ENCODE data around the gene ACSM2B.
"Not testable (repeated sequence)": the region's sequence is repeated elsewhere in the genome, so short reads cannot be mapped to it uniquely, and the experiment has no call there.

The ACSM2B gene

GRCh38 chr16:20568404-20568803 is 7.8 kb downstream of the ACSM2B start:
- Histone ChIP-seq H3K27ac (no peak overlapping the region), H3K4me3 (ENCODE audit: low read depth, low read length) (no peak overlapping the region), H3K9me3 (ENCODE audit: severe bottlenecking) (no peaks in the 10 kb centered on the region), H3K36me3 (no peaks in the 10 kb centered on the region), H3K27me3 (ENCODE audit: insufficient read depth, low read depth, severe bottlenecking) (no peaks in the 10 kb centered on the region)
- no peak for TF ChIP-seq CTCF (IDR thresholded peaks at IDR 0.05; ENCODE audit: low read depth, low read length)
- no peak for DNase-seq

GRCh38 chr16:20566864-20567263 is 9.3 kb downstream of the ACSM2B start:
- Histone ChIP-seq H3K4me3 (ENCODE audit: low read depth, low read length) (no peak overlapping the region), H3K36me3 (no peaks in the 10 kb centered on the region), H3K9me3 (ENCODE audit: severe bottlenecking) (no peaks in the 10 kb centered on the region), H3K27me3 (ENCODE audit: insufficient read depth, low read depth, severe bottlenecking) (no peaks in the 10 kb centered on the region), H3K27ac (no peak overlapping the region)
- TF ChIP-seq CTCF (IDR thresholded peaks at IDR 0.05; ENCODE audit: low read depth, low read length): no peak
- DNase-seq: no peak

DNA sequence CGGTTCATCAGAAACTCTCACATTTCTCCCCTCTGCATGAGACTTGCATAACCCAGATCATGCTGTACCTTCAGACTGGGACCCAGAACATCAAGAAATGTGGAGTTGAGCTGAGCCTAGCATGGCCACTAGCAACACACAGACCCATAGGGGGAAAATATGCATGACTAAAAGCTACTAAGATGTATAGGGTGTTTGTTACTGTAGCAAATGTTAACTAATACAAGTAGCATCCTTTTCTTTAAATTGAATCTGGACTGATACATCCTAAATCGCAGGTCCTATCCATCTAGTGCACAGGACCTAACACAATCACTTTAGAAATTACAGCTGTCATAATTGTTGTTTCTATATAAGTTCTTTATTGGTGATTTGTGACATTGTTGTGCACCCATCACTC is 10.8 kb downstream of the ACSM2B start:
- not testable (repeated sequence) for H3K27me3 ChIP-seq (ENCODE audit: insufficient read depth, low read depth, severe bottlenecking); H3K27ac ChIP-seq; H3K9me3 ChIP-seq (ENCODE audit: severe bottlenecking); H3K36me3 ChIP-seq; H3K4me3 ChIP-seq (ENCODE audit: low read depth, low read length); DNase-seq

GRCh38 chr16:20564218-20564617 is 11.9 kb downstream of the ACSM2B start:
- H3K36me3 ChIP-seq; H3K4me3 ChIP-seq (ENCODE audit: low read depth, low read length); H3K27me3 ChIP-seq (ENCODE audit: insufficient read depth, low read depth, severe bottlenecking); DNase-seq; H3K27ac ChIP-seq; H3K9me3 ChIP-seq (ENCODE audit: severe bottlenecking): not testable (repeated sequence)

DNA sequence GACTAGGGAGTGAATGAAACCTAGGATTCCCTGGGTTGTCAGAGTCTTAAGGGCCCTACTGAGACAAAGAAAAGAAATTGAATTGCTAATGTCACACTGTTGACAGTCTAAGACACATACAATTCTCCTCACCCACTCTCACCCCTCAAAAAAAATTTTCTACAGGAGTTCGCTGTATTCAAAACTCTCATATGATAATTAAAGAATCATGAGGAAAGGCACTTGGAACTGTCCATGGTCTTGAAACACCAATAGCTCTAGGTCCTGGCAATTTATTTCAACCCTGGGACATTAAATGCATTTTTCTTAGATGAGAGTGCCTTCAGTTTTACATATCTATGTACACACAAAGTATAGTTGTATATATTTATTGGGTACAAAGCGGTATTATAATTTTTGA is 20.5 kb downstream of the ACSM2B start:
- DNase-seq: not testable (repeated sequence)

GRCh38 chr16:20554689-20555088 is 21.5 kb downstream of the ACSM2B start:
- H3K4me3 ChIP-seq (ENCODE audit: low read depth, low read length): not testable (repeated sequence)

More for the DNA sequence above, 20.5 kb downstream of the ACSM2B start:
- not testable (repeated sequence) for H3K9me3 ChIP-seq (ENCODE audit: severe bottlenecking); H3K4me3 ChIP-seq (ENCODE audit: low read depth, low read length); H3K36me3 ChIP-seq; H3K27ac ChIP-seq
- H3K27me3 ChIP-seq (ENCODE audit: insufficient read depth, low read depth, severe bottlenecking): peaks cover 19% of the 10 kb centered on the region

GRCh38 chr16:20553493-20553892 is 22.7 kb downstream of the ACSM2B start:
- not testable (repeated sequence) for H3K27ac ChIP-seq; H3K9me3 ChIP-seq (ENCODE audit: severe bottlenecking); DNase-seq; H3K36me3 ChIP-seq; H3K4me3 ChIP-seq (ENCODE audit: low read depth, low read length)
- peaks cover 14% of the 10 kb centered on the region for H3K27me3 ChIP-seq (ENCODE audit: insufficient read depth, low read depth, severe bottlenecking)

More at GRCh38 chr16:20554689-20555088, 21.5 kb downstream of the ACSM2B start:
- peaks cover 14% of the 10 kb centered on the region for H3K27me3 ChIP-seq (ENCODE audit: insufficient read depth, low read depth, severe bottlenecking)
- not testable (repeated sequence) for H3K9me3 ChIP-seq (ENCODE audit: severe bottlenecking); H3K27ac ChIP-seq; DNase-seq; H3K36me3 ChIP-seq

DNA sequence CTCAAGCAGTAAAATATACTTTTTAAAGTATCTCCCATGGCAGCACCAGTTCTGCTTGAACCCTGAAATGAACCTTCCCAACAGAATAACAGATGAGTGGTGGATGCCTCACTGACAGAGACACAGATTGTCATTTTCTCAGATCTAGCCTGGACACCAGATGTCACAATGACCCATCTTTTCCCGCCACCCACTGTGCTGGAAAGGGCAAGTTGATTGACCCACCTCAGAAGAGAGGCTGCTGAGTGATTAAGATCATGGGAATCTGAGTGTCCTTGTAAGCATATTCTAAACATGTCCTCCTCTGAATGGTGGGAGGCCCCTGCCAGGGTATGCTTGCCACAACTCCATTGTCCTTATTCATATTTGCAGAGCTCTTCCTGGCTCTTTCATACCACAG is 29.2 kb downstream of the ACSM2B start:
- H3K36me3 ChIP-seq; H3K4me3 ChIP-seq (ENCODE audit: low read depth, low read length); H3K27ac ChIP-seq; H3K9me3 ChIP-seq (ENCODE audit: severe bottlenecking); H3K27me3 ChIP-seq (ENCODE audit: insufficient read depth, low read depth, severe bottlenecking); DNase-seq: not testable (repeated sequence)

GRCh38 chr16:20546278-20546853 is 29.8 kb downstream of the ACSM2B start:
- H3K9me3 ChIP-seq (ENCODE audit: severe bottlenecking); DNase-seq; H3K4me3 ChIP-seq (ENCODE audit: low read depth, low read length); H3K36me3 ChIP-seq; H3K27me3 ChIP-seq (ENCODE audit: insufficient read depth, low read depth, severe bottlenecking); H3K27ac ChIP-seq: not testable (repeated sequence)

DNA sequence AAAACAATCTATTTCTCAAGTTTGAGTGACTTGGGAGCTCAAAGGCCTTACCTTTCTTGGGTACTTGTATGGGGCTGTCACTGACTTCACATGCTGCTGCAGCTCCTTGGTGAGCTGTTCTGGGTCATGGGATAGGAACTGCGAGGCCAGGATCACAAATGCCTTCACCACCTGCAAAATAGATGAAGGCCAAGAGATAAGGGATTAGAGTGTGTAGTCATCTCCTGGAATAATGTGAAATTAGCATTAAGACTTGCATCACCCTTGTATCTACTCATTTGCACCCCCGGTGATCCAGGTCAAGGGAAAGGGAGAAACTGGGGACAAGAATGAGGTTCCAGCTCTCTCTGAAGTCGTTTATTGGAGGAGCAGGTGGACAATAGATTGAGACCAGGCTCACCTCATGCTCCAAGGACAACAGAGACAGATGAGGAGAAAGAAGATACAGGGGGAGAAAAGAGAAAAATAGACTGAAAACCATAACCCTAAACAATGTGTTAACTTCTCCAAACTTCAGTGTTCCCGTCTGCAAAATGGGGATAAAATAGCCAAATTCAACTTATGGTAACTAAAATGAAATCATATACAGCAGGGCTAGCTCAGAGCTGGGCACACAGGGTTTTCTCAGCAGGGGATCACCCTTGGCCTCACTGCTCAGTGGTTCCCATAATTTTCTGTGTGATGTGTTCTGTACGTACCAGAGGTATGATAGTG is 35.4 kb downstream of the ACSM2B start:
- not testable (repeated sequence) for H3K9me3 ChIP-seq (ENCODE audit: severe bottlenecking); H3K27me3 ChIP-seq (ENCODE audit: insufficient read depth, low read depth, severe bottlenecking); H3K36me3 ChIP-seq; H3K27ac ChIP-seq; DNase-seq; H3K4me3 ChIP-seq (ENCODE audit: low read depth, low read length)

Data from WERI-Rb-1 (cell line).